HFFc6 (cell line): ENCODE measurements around the gene CELF3. TPM values are rescaled to one million over a fixed set of nuclear protein-coding genes. Genes with fewer than 3 reads are reported as not detected.
"Not testable (repeated sequence)": the region's sequence is repeated elsewhere in the genome, so short reads cannot be mapped to it uniquely, and the experiment has no call there.

ENCODE experiments used
- DNase-seq: peaks from one replicate; pipeline ENCODE4 v3.0.0-alpha.2; 2018
- H3K27ac Mint-ChIP-seq: 2 replicates; pipeline ENCODE4 v1.8.0; 2020; ENCODE audit warnings: mild to moderate bottlenecking, mixed read lengths
- H3K27me3 Mint-ChIP-seq: 2 replicates; pipeline ENCODE4 v1.8.0; 2021; ENCODE audit warnings: mild to moderate bottlenecking, moderate library complexity, mixed read lengths; ENCODE audit not compliant: insufficient read depth
- H3K36me3 Mint-ChIP-seq: 2 replicates; pipeline ENCODE4 v1.8.0; 2021; ENCODE audit warnings: low read depth, mixed read lengths
- H3K4me1 Mint-ChIP-seq: 2 replicates; pipeline ENCODE4 v1.8.0; 2020; ENCODE audit warnings: low read depth, mixed read lengths
- H3K4me3 Mint-ChIP-seq: 2 replicates; pipeline ENCODE4 v1.8.0; 2020; ENCODE audit warnings: mild to moderate bottlenecking, moderate library complexity, mixed read lengths
- H3K9me3 Mint-ChIP-seq: 2 replicates; pipeline ENCODE4 v1.8.0; 2020; ENCODE audit warnings: mild to moderate bottlenecking, mixed read lengths
- CTCF ChIP-seq: fragments of 200-600 bp; sonication (generic); IDR thresholded peaks from 2 replicates; pipeline ENCODE4 v1.5.0; 2021; ENCODE audit warnings: antibody characterized with exemption, mild to moderate bottlenecking
- total RNA-seq, 6 experiments: library from RNA; stranded (reverse); fragmentation: NEBNext Ultra II Directional; extraction: Animal tissue kit (Norgen Biotek cat#: 25700); gene quantifications; 2 replicates in 1 of 6; 3 replicates in 5 of 6; pipeline ENCODE4 v1.2.3, GENCODE V29; 2021

The CELF3 gene
- total RNA-seq, 6 experiments from 2014 or later = not detected

DNA sequence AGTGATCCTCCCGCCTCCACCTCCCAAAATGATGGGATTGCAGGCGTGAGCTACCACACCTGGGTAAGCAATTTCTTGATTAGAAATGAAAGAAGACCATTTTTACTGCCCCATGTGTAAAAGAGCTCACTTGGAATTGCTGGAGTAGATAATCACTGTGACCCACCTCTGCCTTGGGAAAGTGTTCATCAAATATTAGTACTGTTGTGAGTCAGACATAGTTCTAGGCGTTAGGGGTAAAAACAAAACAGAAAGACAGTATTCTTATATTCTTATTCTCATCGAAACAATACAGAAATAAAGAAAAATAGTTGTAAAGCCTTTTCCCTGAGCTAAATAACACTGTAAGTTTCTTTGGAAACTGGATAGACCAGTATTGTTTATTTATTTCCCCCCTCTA is 36.2 kb downstream of the CELF3 start:
- Mint-ChIP-seq H3K27me3 (no peaks in the 10 kb centered on the region), H3K27ac (peak overlapping the region; percentile 90), H3K4me1 (peaks cover 34% of the 10 kb centered on the region), H3K9me3 (no peaks in the 10 kb centered on the region), H3K36me3 (0 out of 2 replicates have a peak, but pooled peaks cover 8% of the 10 kb centered on the region), H3K4me3 (peak overlapping the region; percentile 77)
- peak; percentile 26 for DNase-seq
- TF ChIP-seq CTCF = no peak

- H3K4me3 Mint-ChIP-seq = no peak overlapping the region
- no peak for TF ChIP-seq CTCF
- H3K9me3 Mint-ChIP-seq = no peaks in the 10 kb centered on the region; the same call in 1 of the 2 replicates
- no peaks in the 10 kb centered on the region for H3K4me1 Mint-ChIP-seq
- H3K27me3 Mint-ChIP-seq = no peaks in the 10 kb centered on the region
- H3K27ac Mint-ChIP-seq = no peak overlapping the region
- H3K36me3 Mint-ChIP-seq = peaks cover 33% of the 10 kb centered on the region
- no peak for DNase-seq
These were observed 43.2 kb downstream of the CELF3 start for GRCh38 chr1:151673407-151673806.

- not testable (repeated sequence) for H3K4me1 Mint-ChIP-seq, DNase-seq, H3K27me3 Mint-ChIP-seq, H3K9me3 Mint-ChIP-seq, H3K27ac Mint-ChIP-seq, H3K4me3 Mint-ChIP-seq
- peaks cover 45% of the 10 kb centered on the region for H3K36me3 Mint-ChIP-seq
These were observed 46.4 kb downstream of the CELF3 start for GRCh38 chr1:151670036-151670675.

DNA sequence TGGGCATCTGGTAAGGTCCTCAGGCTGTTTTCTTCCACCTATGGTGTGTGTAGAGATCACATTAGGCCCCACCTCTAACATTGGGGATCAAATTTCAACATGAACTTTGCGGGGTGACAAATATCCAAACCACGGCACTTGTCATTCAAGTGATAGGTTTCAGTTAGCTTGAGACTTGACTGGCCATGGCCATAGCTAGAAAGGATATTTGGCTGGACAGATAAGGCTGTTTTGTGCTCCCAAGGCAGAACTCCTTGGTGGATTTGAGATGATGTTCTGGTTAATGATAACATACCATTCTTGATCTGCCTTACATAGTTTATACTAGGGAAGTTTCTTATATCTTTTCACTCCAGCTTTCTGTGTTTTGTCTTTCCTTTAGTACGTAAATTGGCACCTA is 48.5 kb downstream of the CELF3 start:
- DNase-seq = no peak
- Mint-ChIP-seq H3K27me3 (no peaks in the 10 kb centered on the region), H3K36me3 (peaks cover 43% of the 10 kb centered on the region), H3K4me3 (no peak overlapping the region), H3K9me3 (no peaks in the 10 kb centered on the region; the same call in 1 of the 2 replicates), H3K4me1 (no peaks in the 10 kb centered on the region), H3K27ac (no peak overlapping the region)
- TF ChIP-seq CTCF = no peak

GRCh38 chr1:151661751-151662150 is 54.9 kb downstream of the CELF3 start:
- Mint-ChIP-seq H3K27ac (no peak overlapping the region), H3K27me3 (no peaks in the 10 kb centered on the region), H3K9me3 (no peaks in the 10 kb centered on the region), H3K4me3 (no peak overlapping the region), H3K4me1 (no peaks in the 10 kb centered on the region), H3K36me3 (peaks cover 14% of the 10 kb centered on the region)
- no peak for TF ChIP-seq CTCF
- no peak for DNase-seq

DNA sequence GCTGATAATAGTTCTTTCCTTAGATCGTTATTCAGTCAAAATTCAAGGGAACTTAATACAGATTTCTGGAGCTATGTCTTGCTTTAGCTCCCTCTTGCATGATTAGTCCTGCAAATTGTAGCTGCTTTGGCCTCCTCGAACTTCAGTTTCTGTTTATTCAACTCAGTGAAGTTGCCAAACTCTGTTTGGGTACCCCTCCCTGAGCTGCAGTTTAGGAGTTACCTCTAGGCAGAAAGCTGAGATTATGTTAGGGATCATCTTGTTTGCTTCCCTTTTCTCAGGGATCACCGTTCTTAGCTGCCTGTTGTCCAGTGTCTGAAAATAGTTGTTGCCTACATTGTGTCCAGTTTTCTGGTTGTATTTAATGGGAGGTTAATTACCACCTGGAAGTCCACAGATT is 61.2 kb downstream of the CELF3 start:
- Mint-ChIP-seq H3K27ac (no peak overlapping the region), H3K36me3 (no peaks in the 10 kb centered on the region; the same call in none of the 2 replicates)
- DNase-seq = no peak

More for the DNA sequence above, 61.2 kb downstream of the CELF3 start:
- Mint-ChIP-seq H3K4me3 (no peak overlapping the region), H3K27me3 (no peaks in the 10 kb centered on the region), H3K4me1 (peaks cover 5% of the 10 kb centered on the region; the same call in 1 of the 2 replicates), H3K9me3 (no peaks in the 10 kb centered on the region)
- no peak for TF ChIP-seq CTCF
